H9 (cell line): ENCODE data around the gene PGK1. TPM values are rescaled to one million over a fixed set of nuclear protein-coding genes. Genes with fewer than 3 reads are reported as not detected.
"Not testable (repeated sequence)": the region's sequence is repeated elsewhere in the genome, so short reads cannot be mapped to it uniquely, and the experiment has no call there.

ENCODE experiments used
- DNase-seq: peaks from one replicate; pipeline ENCODE4 v3.0.0-alpha.2; 2017
- H2AFZ ChIP-seq: one replicate; pipeline ENCODE4 v1.6.1; 2013; ENCODE audit warnings: mild to moderate bottlenecking, low read length, control low read depth, moderate library complexity
- H2AK5ac ChIP-seq: 2 replicates; pipeline ENCODE4 v1.6.1; 2013; ENCODE audit warnings: low read length, control low read depth, mixed read lengths; ENCODE audit not compliant: insufficient read length
- H2BK120ac ChIP-seq: one replicate; pipeline ENCODE4 v1.6.1; 2013; ENCODE audit warnings: low read depth, mild to moderate bottlenecking, low read length, control low read depth, inconsistent platforms; ENCODE audit not compliant: poor library complexity, severe bottlenecking
- H2BK12ac ChIP-seq: 2 replicates; pipeline ENCODE4 v1.6.1; 2013; ENCODE audit warnings: low read length, control low read depth, mixed read lengths, low read depth; ENCODE audit not compliant: insufficient read length
- H2BK15ac ChIP-seq: 2 replicates; pipeline ENCODE4 v1.6.1; 2013; ENCODE audit warnings: low read depth, low read length, control low read depth
- H2BK20ac ChIP-seq: one replicate; pipeline ENCODE4 v1.6.1; 2013; ENCODE audit warnings: low read depth, mild to moderate bottlenecking, low read length, control low read depth, inconsistent platforms; ENCODE audit not compliant: poor library complexity, severe bottlenecking
- H2BK5ac ChIP-seq: 2 replicates; pipeline ENCODE4 v1.6.1; 2013; ENCODE audit warnings: low read length, control low read depth, mixed read lengths; ENCODE audit not compliant: insufficient read length
- H3K14ac ChIP-seq: 2 replicates; pipeline ENCODE4 v1.6.1; 2013; ENCODE audit warnings: low read length, control low read depth; ENCODE audit not compliant: insufficient read depth
- H3K18ac ChIP-seq: 2 replicates; pipeline ENCODE4 v1.6.1; 2013; ENCODE audit warnings: low read depth, mild to moderate bottlenecking, mixed read lengths, low read length, control low read depth; ENCODE audit not compliant: insufficient read length
- H3K23ac ChIP-seq: 2 replicates; pipeline ENCODE4 v1.6.1; 2013; ENCODE audit warnings: low read length, control low read depth, mixed read lengths, low read depth; ENCODE audit not compliant: insufficient read length
- H3K23me2 ChIP-seq: 2 replicates; pipeline ENCODE4 v1.6.1; 2013; ENCODE audit warnings: low read depth, mild to moderate bottlenecking, mixed read lengths, low read length, control low read depth; ENCODE audit not compliant: insufficient read length, poor library complexity, severe bottlenecking
- H3K27ac ChIP-seq: 2 replicates; pipeline ENCODE4 v1.5.1; 2013; ENCODE audit warnings: low read length, control low read depth, mixed read lengths, low read depth; ENCODE audit not compliant: insufficient read length
- H3K27me3 ChIP-seq: 2 replicates; pipeline ENCODE4 v1.6.1; 2013; ENCODE audit warnings: low read length, control low read depth, inconsistent platforms; ENCODE audit not compliant: insufficient read depth
- H3K4ac ChIP-seq: 2 replicates; pipeline ENCODE4 v1.6.1; 2013; ENCODE audit warnings: low read depth, mild to moderate bottlenecking, control low read depth, inconsistent platforms, low read length, moderate library complexity
- H3K4me1 ChIP-seq: 2 replicates; pipeline ENCODE4 v1.6.1; 2013; ENCODE audit warnings: low read length, control low read depth, inconsistent platforms; ENCODE audit not compliant: insufficient read depth
- H3K4me2 ChIP-seq: 2 replicates; pipeline ENCODE4 v1.6.1; 2013; ENCODE audit warnings: low read length, control low read depth, mixed read lengths; ENCODE audit not compliant: insufficient read length, insufficient read depth
- H3K56ac ChIP-seq: 2 replicates; pipeline ENCODE4 v1.6.1; 2013; ENCODE audit warnings: low read depth, mild to moderate bottlenecking, mixed read lengths, low read length, control low read depth; ENCODE audit not compliant: insufficient read length
- H3K79me1 ChIP-seq: 2 replicates; pipeline ENCODE4 v1.6.1; 2013; ENCODE audit warnings: low read depth, mild to moderate bottlenecking, moderate library complexity, low read length, control low read depth, inconsistent platforms; ENCODE audit not compliant: insufficient read depth, poor library complexity, severe bottlenecking
- H3K79me2 ChIP-seq: 2 replicates; pipeline ENCODE4 v1.6.1; 2013; ENCODE audit warnings: low read length, control low read depth, inconsistent platforms; ENCODE audit not compliant: insufficient read depth
- H3K9ac ChIP-seq: 2 replicates; pipeline ENCODE4 v1.6.1; 2013; ENCODE audit warnings: low read length, control low read depth, mixed read lengths; ENCODE audit not compliant: insufficient read length; ENCODE audit errors: extremely low read depth
- H3K9me3 ChIP-seq: one replicate; pipeline ENCODE4 v1.6.1; 2013; ENCODE audit warnings: low read depth, low read length, inconsistent platforms; ENCODE audit not compliant: control insufficient read depth
- H3T11ph ChIP-seq: one replicate; pipeline ENCODE4 v1.6.1; 2013; ENCODE audit warnings: mild to moderate bottlenecking, low read length, control low read depth, inconsistent platforms
- H4K20me1 ChIP-seq: one replicate; pipeline ENCODE4 v1.6.1; 2013; ENCODE audit not compliant: control insufficient read depth, insufficient read length, insufficient read depth
- H4K5ac ChIP-seq: 2 replicates; pipeline ENCODE4 v1.6.1; 2013; ENCODE audit warnings: low read depth, mild to moderate bottlenecking, mixed read lengths, low read length, control low read depth; ENCODE audit not compliant: insufficient read length
- H4K8ac ChIP-seq: replicated peaks from 2 replicates; pipeline ENCODE4 v1.6.1; 2013; ENCODE audit warnings: low read length, control low read depth, mixed read lengths, low read depth; ENCODE audit not compliant: insufficient read length
- H4K91ac ChIP-seq: 2 replicates; pipeline ENCODE4 v1.6.1; 2013; ENCODE audit warnings: low read depth, mild to moderate bottlenecking, moderate library complexity, mixed read lengths, low read length, control low read depth; ENCODE audit not compliant: insufficient read length
- H3K27ac Mint-ChIP-seq, 3 experiments: 2 replicates in 2 of 3; 3 replicates in 1 of 3; pipeline ENCODE4 v1.8.0; 2020 to 2021; ENCODE audit warnings: mixed read lengths in 3 of 3, mild to moderate bottlenecking in 1 of 3, moderate library complexity in 1 of 3
- H3K27me3 Mint-ChIP-seq: 2 replicates; pipeline ENCODE4 v1.8.0; 2021; ENCODE audit warnings: low read depth, mild to moderate bottlenecking, moderate library complexity, mixed read lengths
- H3K36me3 Mint-ChIP-seq, 3 experiments: 2 replicates in 2 of 3; 3 replicates in 1 of 3; pipeline ENCODE4 v1.8.0; 2020 to 2021; ENCODE audit warnings: low read depth in 3 of 3, mixed read lengths in 3 of 3; ENCODE audit not compliant: insufficient read depth in 1 of 3
- H3K4me1 Mint-ChIP-seq, 2 experiments: 2 replicates each; pipeline ENCODE4 v1.8.0; 2020; ENCODE audit warnings: mixed read lengths in 2 of 2
- H3K4me3 Mint-ChIP-seq, 2 experiments: 2 replicates in 1 of 2; 3 replicates in 1 of 2; pipeline ENCODE4 v1.8.0; 2020 to 2021; ENCODE audit warnings: mild to moderate bottlenecking in 2 of 2, mixed read lengths in 2 of 2, moderate library complexity in 1 of 2
- H3K9me3 Mint-ChIP-seq, 2 experiments: 2 replicates in 1 of 2; 3 replicates in 1 of 2; pipeline ENCODE4 v1.8.0; 2020; ENCODE audit warnings: mild to moderate bottlenecking in 2 of 2, mixed read lengths in 2 of 2, moderate library complexity in 1 of 2
- WGBS: extraction: QIAGEN DNeasy Blood & Tissue Kit; methylation state at CpG from one replicate; pipeline ENCODE4 v1.1.7; 2013; ENCODE audit warnings: missing lambda C conversion rate, low lambda C conversion rate, mixed read lengths; ENCODE audit not compliant: insufficient read length; ENCODE audit errors: extremely low coverage; 5-methylcytosine and 5-hydroxymethylcytosine counted together
- total RNA-seq: library from RNA; stranded (reverse); gene quantifications from 2 replicates; pipeline ENCODE4 v1.2.1, GENCODE V29; 2021

The PGK1 gene
- total RNA-seq, 1 experiment from 2014 or later: 581 TPM

DNA sequence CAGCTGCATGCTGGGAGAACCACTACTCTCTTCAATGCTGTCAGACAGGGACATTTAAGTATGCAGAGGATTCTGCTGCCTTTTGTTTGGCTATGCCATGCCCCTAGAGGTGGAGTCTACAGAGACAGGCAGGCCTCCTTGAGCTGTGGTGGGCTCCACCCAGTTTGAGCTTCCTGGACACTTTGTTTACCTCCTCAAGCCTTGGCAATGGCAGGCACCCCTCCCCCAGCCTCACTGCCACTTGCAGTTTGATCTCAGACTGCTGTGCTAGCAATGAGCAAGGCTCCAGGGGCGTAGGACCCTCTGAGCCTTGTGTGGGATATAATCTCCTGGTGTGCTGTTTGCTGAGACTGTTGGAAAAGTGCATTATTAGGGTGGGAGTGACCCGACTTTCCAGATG, 53.3 kb downstream of the PGK1 start:
- H3K27ac Mint-ChIP-seq, H2BK12ac ChIP-seq, H3K79me1 ChIP-seq, H2AK5ac ChIP-seq, H3K23me2 ChIP-seq, H2AFZ ChIP-seq, H3T11ph ChIP-seq, H3K27ac ChIP-seq, H3K18ac ChIP-seq, H3K4me2 ChIP-seq, H3K79me2 ChIP-seq, H3K4me3 Mint-ChIP-seq, DNase-seq, H4K5ac ChIP-seq, H3K27me3 ChIP-seq, H3K4ac ChIP-seq, H3K9ac ChIP-seq, H3K23ac ChIP-seq, H2BK20ac ChIP-seq, H2BK15ac ChIP-seq, H2BK5ac ChIP-seq, H3K56ac ChIP-seq, H4K91ac ChIP-seq, H3K14ac ChIP-seq, H3K27me3 Mint-ChIP-seq, H4K20me1 ChIP-seq, H2BK120ac ChIP-seq, H4K8ac ChIP-seq, H3K4me1 ChIP-seq: not testable (repeated sequence)
- H3K4me1 Mint-ChIP-seq: peaks cover 16 to 20% of the 10 kb centered on the region in 2 experiments
- H3K9me3 ChIP-seq: peaks cover 18% of the 10 kb centered on the region
- WGBS: no CpG with 5 or more reads among the region's 2 CpGs
- peaks cover 11 to 31% (median 17%) of the 10 kb centered on the region in 3 experiments for H3K36me3 Mint-ChIP-seq
- peaks cover 78 to 83% of the 10 kb centered on the region in 2 experiments for H3K9me3 Mint-ChIP-seq

DNA sequence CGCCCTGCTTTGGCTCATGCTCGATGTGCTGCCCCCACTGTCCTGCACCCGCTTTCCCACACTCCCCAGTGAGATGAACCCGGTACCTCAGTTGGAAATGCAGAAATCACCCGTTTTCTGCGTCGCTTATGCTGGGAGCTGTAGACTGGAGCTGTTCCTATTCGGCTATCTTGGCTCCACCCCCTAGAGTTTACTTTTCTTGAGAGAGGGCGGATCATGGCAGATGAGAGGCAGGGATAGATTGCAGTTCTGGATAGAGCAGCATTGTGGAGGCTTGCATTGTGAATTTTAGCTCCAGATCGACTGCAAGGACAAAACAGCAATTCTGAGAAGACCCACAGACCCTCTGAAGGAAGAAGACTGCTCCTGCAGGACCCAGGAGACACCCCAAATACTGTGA, 53.8 kb downstream of the PGK1 start:
- H3K9me3 ChIP-seq: peaks cover 18% of the 10 kb centered on the region
- H2BK5ac ChIP-seq, H2AFZ ChIP-seq, H4K8ac ChIP-seq, H3K79me2 ChIP-seq, DNase-seq, H3K79me1 ChIP-seq, H3K27ac ChIP-seq, H3K23me2 ChIP-seq, H3K4me3 Mint-ChIP-seq, H2BK20ac ChIP-seq, H3K4me2 ChIP-seq, H4K5ac ChIP-seq, H3K27ac Mint-ChIP-seq, H3K23ac ChIP-seq, H3K27me3 ChIP-seq, H3K4me1 ChIP-seq, H3K27me3 Mint-ChIP-seq, H3K4ac ChIP-seq, H3K14ac ChIP-seq, H3T11ph ChIP-seq, H3K56ac ChIP-seq, H3K9ac ChIP-seq, H4K20me1 ChIP-seq, H2AK5ac ChIP-seq, H2BK120ac ChIP-seq, H2BK12ac ChIP-seq, H4K91ac ChIP-seq, H3K18ac ChIP-seq, H2BK15ac ChIP-seq: not testable (repeated sequence)
- Mint-ChIP-seq H3K4me1 (peaks cover 16 to 20% of the 10 kb centered on the region in 2 experiments), H3K9me3 (peaks cover 82 to 87% of the 10 kb centered on the region in 2 experiments), H3K36me3 (peaks cover 12 to 31% (median 18%) of the 10 kb centered on the region in 3 experiments)
- WGBS: no CpG with 5 or more reads among the region's 10 CpGs
